ENCODE data around the gene DYSF.

- TF ChIP-seq SIN3A (IDR thresholded peaks at IDR 0.05; ENCODE audit: borderline replicate concordance, insufficient read depth, low read length) (no peak), POLR2AphosphoS5 (IDR thresholded peaks at IDR 0.05; ENCODE audit: low read depth, low read length) (no peak), REST (IDR thresholded peaks at IDR 0.05; ENCODE audit: insufficient read depth in 1 of 2, low read depth in 2 of 2, low read length in 2 of 2) (no peak), FOXP2 (optimal IDR thresholded peaks at IDR 0.05; ENCODE audit: borderline replicate concordance, extremely low read depth, extremely low read length, insufficient read depth) (no peak)
Measured at GRCh38 chr2:71603311-71603811, 150.0 kb downstream of the DYSF start.

Measured in PFSK-1 (cell line).